Fibroblast of the conjunctiva (primary cell): ENCODE measurements around the gene SLIT3.
"Not testable (repeated sequence)": the region's sequence is repeated elsewhere in the genome, so short reads cannot be mapped to it uniquely, and the experiment has no call there.

Experiments used
- DNase-seq: peaks from one replicate; pipeline ENCODE4 v3.0.0-alpha.2; 2010; ENCODE audit warnings: low read depth

SLIT3 gene

GRCh38 chr5:169219351-169219750 lies 81.6 kb downstream of the SLIT3 start:
- DNase-seq = no peak

DNA sequence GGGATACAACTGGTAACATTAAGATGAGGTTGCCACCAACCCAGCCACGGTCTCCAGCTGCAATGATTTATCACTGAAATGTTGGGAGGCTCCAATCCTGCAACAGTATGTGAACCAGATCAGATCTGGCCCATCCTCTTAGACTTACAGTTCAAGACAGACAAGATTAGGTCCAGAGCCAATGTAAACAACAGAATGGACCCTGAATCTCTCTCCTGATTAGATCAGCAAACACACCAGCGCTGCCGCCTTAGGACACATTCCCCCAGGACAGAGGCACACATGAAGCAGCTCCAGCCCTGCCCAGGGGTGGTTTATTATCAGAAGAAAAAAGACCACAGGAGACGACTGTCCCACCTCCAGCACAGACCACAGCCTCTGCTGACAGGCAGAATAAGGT lies 82.1 kb downstream of the SLIT3 start:
- peak; percentile 17 for DNase-seq

- no peak for DNase-seq
These were observed 82.8 kb downstream of the SLIT3 start for GRCh38 chr5:169218176-169218575.

DNA sequence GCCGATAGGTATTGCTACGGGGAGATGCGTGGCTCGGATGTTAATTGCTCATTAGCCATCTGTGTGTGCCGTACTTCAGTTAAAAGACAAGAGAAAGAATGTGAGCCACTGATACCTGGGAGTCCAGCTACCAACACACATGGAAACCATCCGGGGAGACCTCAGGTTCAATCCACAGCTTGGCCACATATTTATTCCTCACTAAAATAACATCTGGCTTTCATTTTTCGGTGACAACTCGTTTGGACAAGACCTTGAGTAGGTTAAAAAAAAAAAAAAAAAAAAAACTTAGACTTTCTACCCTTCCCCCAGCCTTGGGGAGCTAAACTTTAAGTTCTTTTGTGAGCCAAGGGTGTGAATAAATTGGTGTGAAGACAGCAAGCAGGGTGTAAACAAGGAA lies 84.1 kb downstream of the SLIT3 start:
- no peak for DNase-seq

DNA sequence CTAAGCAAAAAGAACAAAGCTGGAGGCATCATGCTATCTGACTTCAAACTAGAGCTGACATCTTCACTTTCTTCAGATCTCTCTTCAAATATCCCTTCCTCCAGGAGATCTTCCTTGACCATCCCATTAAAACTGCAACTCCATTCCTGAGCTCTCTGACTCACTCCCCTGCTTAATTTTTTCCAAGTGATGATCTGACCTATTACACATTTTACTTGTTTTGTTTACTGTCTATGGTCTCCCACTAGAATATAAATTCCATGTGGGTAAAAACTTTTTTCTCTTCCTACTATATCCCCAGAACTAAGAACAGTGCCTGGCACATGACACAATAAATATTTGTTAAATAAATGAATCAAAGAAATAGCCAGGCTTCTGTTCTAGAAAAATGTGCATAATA lies 87.5 kb downstream of the SLIT3 start:
- DNase-seq = no peak

DNA sequence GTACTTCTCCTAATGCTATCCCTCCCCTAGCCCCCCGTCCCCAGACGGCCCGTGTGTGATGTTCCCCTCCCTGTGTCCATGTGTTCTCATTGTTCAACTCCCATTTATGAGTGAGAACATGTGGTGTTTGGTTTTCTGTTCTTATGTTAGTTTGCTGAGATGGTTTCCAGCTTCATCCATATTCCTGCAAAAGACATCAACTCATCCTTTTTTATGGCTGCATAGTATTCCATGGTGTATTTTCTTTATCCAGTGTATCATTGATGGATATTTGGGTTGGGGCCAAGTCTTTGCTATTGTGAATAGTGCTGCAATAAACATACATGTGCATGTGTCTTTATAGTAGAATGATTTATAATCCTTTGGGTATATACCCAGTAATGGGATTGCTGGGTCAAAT lies 89.2 kb downstream of the SLIT3 start:
- DNase-seq = not testable (repeated sequence)

DNA sequence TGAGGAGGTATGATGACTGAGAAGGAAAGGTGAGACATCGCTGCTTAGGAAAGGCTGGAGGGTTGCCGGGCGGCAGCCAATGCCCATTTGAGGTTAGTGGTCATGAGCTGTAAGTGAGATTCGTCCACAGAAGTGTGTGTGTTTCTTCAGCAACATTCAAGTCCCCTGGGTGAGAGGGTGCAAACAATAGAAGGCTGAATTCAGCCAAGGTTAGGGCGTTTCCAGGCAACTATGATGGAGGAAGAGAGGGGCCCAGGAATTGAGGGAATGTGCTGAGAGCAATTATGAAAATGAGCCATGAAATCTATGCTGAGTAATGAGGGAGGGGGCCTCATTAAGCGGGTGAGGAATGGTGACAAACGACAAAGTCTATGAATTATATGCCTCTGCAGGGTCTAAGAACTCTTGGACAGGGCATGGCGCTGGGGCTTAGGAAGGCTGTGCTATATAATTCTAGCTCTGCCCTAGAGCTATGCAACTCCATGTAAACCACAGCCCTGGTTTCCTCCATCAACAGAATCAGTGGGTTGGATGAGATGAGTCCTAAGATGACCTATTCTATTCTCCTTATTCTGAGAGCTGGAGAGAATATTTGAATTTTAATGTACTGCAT lies 96.0 kb downstream of the SLIT3 start:
- no peak for DNase-seq

DNA sequence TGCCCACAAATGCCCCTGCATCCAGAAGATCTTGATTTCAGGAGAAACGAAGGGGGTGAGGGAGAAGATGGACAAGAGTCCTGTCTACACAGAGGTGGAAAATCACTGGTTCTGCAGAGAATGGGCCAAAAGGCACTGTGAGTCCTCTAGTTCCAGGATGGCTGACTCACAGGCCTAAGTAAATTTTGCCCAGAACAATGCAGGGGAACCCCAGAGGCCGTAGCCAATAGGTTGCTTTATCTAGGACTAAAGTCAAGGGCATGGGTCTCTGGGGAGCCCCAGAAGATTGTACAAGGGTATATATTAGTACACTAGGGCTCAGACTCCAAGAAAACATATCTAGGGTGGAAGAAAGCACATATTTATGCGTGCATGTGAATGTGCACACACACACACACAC lies 98.0 kb downstream of the SLIT3 start:
- DNase-seq = peak; percentile 35

DNA sequence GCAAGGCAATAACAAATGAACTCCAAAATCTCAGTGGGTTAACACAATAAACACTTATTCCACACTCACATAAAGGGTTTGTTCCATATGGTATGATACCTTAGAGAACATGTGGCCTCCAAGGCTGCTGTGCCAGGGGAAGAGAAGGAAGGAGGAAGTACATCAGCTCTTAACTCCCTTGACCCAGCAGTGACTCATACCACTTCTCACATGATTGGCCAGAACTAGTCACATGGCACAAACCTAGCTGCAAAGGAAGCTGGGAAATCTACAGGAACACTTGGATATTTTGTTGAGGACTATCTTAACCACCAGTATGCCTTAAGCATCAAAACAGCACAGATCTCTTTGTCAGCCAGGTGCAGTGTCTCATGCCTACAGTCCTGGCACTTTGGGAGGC lies 99.3 kb downstream of the SLIT3 start:
- no peak for DNase-seq

DNA sequence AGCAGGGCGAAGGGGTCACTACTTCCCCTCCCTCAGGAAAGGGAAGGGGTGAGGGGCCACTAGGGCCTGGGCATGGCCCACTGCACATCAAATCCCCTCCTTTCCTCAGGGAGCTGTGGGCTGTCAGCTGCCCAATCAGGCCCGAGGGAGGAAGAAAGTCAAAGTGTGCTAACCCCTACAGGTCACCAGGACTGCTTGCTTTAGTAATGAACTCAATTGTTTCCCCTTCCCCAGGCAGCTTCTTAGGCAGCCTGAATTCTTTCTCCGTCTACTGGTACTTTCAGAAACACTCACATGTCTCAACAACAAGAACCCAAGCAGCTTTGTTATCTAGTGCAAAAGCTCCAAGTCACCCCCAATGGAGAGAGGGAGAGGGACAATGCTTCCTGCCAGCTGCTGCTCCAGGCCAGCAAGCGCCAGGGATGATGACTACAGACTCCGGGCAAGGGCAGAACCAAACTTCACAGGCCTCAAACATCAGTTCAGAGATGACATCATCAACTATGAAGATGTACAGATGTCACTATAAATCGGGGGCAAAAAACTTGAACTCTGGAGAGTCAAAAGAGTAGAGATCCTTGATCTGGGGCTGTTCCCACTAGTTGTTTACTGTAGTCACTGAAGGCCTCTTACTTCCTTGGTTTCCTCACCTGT lies 100.7 kb downstream of the SLIT3 start:
- no peak for DNase-seq

GRCh38 chr5:169197343-169197742 lies 103.6 kb downstream of the SLIT3 start:
- DNase-seq = no peak

DNA sequence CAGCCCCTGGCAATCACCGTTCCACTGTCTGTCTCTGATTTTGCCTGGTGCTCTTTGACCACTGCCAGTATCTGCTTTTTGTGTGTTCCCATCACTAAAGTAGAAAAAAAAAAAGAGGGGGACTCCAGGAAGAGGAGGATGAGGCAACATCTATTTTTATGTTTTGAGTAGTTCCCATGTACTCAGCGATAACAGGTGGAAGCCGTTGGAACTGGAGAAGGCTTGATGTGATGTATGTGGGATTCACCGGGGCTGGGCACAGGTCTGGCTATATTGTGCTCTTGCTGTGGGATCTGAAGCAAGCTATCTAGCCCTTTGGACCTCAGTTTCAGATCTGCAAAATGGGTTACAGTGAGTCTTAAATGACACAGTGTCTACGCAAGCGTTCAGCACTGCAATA lies 104.9 kb downstream of the SLIT3 start:
- DNase-seq = no peak

- no peak for DNase-seq
These were observed 105.3 kb downstream of the SLIT3 start for GRCh38 chr5:169195601-169196000.

- no peak for DNase-seq
These were observed 108.4 kb downstream of the SLIT3 start for GRCh38 chr5:169192536-169192935.

DNA sequence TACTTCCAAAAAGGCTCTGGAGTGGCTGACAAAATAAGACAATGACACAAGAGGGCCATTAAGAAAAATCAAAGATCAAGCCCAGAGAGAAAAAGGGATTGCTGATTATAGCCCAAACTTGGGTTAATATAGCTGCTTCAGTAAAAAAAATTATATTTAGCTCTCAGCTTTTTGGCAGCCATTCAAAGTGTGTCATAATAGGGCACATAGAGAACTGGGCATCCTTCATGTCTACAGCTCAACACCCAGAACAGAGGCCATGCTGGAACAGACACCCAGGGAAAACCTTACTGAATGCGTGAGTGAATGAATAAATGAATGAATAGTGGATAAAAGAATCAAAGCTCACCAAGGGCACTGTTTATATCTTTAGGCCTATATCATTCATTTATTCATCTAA lies 110.1 kb downstream of the SLIT3 start:
- peak; percentile 20 for DNase-seq

GRCh38 chr5:169185626-169186025 lies 115.3 kb downstream of the SLIT3 start:
- no peak for DNase-seq

GRCh38 chr5:169183576-169183975 lies 117.4 kb downstream of the SLIT3 start:
- no peak for DNase-seq

GRCh38 chr5:169182797-169183196 lies 118.1 kb downstream of the SLIT3 start:
- DNase-seq = no peak

- no peak for DNase-seq
These were observed 119.1 kb downstream of the SLIT3 start for GRCh38 chr5:169181814-169182213.

GRCh38 chr5:169178754-169179153 lies 122.2 kb downstream of the SLIT3 start:
- DNase-seq = no peak

- no peak for DNase-seq
These were observed 122.7 kb downstream of the SLIT3 start for GRCh38 chr5:169178274-169178673.

DNA sequence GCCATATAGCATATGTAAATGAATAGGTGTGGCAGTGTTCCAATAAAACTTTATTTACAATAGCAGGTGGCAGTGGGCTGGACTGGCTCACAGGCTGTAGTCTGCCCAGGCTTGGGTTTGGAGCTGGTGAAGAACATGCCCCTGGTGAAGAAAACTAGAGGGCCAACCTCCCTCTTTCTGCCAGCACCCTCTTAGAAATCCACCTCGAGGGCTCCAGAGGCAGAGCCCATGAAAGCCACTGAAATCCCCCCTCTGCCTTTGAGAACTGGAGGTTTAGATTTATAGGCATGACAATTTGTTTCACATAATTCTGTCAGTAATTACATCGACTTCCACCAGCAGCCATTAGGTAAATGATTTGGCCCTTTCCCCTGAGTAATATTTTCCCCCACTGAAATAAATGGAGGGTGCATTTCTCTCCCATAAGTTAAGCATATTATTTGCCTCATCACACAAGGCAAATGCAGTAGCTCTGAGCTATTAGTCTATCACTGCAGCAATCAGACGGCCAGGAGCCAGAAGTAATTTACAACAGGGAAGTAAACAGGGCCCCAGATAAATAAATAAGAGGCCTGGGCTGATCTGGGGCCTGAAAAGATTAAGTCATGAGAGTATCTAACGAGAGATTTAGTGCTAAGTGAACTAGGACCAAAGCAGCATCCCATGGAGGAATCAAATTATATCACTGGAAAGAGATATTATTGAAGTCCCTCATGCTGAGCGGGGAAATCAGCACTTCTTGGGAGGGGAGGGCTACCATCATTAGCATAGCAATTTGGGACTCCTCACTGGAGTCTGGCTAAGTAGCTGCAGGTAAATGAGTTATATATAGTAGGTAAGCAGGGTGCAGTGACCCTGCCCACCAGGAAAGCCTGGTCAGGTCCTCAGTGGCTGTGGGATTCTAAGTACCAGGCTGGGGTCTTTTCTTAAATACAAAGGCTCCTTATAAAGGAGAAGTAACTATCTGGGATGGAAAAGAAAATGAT lies 123.9 kb downstream of the SLIT3 start:
- no peak for DNase-seq

GRCh38 chr5:169175733-169176132 lies 125.2 kb downstream of the SLIT3 start:
- DNase-seq = no peak
